Hematopoietic multipotent progenitor cell treated with erythropoietin and hydrocortisone succinate and interleukin-3 and kit ligand, for 8 days (in vitro differentiated cells): ENCODE data around the gene SYTL3.

Source experiments
- DNase-seq: peaks from one replicate; pipeline ENCODE4 v3.0.0-alpha.2; 2015

The SYTL3 gene

DNA sequence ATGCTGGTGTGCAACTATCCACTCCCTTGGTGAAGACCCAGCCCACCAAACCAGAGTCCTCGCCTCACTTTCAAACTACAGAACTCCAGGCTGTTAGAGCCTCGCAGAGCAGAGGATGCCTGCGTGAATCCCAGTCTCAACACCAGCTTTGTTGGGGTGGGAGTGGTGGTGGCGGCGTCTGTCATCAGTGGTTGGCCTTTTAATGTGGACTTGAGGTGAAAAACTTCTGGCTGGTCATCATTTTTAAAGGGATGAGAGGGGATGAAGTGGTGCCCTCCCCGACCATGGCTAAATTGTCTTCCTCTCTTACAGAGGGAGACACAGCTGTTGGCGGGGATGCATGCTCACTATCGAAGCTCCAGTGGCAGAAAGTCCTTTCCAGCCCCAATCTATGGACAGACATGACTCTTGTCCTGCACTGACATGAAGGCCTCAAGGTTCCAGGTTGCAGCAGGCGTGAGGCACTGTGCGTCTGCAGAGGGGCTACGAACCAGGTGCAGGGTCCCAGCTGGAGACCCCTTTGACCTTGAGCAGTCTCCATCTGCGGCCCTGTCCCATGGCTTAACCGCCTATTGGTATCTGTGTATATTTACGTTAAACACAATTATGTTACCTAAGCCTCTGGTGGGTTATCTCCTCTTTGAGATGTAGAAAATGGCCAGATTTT lies 114.5 kb downstream of the SYTL3 start:
- no peak for DNase-seq

DNA sequence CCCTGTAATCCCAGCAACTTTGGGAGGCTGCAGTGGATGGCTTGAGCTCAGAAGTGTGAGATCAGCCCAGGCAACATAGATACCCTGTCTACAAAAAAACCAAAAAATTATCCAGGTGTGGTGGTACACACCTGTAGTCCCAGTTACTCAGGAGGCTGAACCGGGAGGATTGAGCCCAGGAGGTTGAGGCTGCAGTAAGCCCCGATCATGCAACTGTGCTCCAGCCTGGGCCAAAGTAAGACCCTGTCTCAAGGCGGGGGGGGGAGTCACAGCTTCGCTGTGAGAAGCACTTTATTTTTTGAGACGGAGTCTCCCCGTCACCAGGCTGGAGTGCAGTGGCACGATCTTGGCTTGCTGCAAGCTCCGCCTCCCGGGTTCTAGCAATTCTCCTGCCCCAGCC lies 115.1 kb downstream of the SYTL3 start:
- DNase-seq: no peak

DNA sequence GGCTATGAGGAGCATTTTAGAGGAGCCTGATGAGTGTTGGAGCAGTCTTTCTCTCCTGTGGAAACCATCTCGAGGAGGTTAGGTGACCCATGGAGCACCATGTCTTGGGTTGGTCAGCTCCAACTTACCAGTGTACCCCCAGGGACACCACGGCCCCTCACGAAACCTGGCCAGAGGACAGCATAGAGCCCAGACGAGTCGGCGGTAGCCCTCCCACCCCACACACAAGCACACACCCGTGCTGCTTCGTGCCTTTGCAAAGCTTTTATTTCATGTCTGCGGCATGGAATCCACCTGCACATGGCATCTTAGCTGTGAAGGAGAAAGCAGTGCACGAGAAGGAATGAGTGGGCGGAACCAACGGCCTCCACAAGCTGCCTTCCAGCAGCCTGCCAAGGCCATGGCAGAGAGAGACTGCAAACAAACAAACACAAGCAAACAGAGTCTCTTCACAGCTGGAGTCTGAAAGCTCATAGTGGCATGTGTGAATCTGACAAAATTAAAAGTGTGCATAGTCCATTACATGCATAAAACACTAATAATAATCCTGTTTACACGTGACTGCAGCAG lies 115.7 kb downstream of the SYTL3 start:
- DNase-seq: no peak

DNA sequence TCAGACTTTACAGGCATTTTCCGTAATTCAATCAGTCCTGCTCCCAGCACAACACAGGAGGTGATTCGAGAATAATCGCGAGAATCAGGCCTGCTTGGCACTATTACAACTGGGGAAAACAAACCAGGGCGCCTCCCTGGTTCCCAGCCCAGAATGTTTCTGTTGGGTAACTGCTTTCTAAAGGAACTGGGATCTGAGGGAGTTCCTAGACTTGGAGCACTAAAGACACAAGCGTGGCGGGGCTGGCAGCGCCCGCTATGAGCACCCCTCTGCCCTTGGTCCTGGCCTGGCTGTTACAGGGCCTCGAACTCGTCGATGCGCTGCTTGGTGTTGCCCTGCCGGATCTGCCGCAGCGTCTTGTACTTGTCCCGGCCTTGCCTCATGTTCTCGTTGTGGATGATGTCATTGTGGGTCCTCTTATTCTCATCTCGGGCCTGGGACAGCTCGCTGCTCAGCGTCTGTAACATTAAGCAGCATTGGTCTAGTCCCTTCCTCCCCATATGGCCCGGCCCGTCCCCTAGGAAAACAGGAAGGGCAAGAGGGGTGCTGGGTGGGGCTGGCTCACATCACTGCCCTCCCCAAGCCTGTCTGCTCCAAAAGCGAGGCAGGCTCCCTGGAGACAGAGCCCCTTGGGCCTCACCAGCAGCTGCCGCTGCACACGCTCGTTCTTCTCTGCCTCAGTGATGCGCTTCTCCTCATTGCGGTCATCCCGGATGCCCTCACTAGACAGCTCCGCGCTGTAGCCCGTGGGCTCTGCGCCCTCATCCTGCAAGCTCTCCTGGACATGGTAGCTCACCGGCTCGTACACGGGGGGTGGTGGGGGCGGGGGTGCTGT lies 117.0 kb downstream of the SYTL3 start:
- DNase-seq: no peak

DNA sequence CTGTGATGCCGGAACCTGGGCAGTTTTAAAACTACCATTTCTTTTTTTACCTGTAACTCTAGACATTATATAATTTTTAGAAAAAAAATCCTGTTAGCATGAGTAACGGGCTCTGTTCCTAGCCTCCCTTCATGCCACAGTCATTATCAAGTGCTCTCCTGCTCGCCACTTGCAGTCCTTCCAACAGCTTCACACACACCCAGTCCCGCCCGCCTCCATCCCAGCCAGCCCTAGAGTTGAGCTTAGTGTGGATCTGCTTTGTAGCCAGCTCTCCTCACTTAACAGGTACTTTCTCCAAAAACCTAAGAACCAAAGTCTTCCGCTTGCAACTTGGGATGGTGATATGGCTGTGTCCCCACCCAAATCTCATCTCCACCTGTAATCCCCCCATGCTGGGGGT lies 117.9 kb downstream of the SYTL3 start:
- DNase-seq: peak; percentile 56

DNA sequence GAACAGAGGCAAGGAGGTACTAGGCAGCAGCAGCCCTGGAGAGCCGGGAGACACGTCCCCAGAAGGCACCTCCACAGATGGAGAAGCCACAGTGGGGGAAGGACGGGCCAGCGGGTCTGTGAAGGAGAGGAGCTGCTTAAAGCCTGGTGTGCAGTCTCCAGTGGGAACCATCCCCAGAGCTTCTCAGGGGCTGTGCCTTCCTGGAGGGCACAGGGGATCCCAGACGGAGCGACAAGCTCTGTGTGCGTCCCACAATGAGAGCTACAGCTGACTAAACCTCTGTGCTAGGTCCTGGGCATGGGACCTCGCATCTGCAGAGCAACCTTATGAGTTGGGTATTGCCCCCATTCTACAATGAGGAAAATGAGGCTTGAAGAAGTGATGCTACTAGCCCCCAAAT lies 118.6 kb downstream of the SYTL3 start:
- no peak for DNase-seq

DNA sequence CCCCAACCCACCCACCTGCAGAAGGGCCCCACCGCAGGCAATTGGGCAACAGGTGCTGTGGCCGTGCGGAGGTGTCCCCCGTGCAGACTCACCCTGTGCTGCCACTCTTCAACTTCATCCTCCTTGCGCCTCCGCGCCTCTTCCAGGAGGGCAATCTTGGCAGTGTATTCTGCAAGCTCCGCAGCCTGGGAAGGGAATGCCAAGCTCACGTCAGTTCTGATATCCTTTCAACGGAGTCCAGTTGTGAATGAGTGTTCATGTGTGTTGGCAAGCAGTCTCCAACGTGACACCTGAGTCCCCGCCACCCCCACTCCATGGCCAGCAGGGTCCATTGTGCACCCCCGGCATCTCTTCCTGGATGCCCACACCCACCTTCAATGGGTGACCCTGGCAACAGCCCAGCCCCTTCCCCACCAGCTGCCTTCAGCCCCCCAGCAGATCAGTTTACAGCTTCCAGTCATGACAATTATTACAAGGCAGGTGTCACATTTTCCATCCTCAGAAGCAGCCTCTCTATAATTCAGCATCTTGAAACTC lies 119.4 kb downstream of the SYTL3 start:
- no peak for DNase-seq

DNA sequence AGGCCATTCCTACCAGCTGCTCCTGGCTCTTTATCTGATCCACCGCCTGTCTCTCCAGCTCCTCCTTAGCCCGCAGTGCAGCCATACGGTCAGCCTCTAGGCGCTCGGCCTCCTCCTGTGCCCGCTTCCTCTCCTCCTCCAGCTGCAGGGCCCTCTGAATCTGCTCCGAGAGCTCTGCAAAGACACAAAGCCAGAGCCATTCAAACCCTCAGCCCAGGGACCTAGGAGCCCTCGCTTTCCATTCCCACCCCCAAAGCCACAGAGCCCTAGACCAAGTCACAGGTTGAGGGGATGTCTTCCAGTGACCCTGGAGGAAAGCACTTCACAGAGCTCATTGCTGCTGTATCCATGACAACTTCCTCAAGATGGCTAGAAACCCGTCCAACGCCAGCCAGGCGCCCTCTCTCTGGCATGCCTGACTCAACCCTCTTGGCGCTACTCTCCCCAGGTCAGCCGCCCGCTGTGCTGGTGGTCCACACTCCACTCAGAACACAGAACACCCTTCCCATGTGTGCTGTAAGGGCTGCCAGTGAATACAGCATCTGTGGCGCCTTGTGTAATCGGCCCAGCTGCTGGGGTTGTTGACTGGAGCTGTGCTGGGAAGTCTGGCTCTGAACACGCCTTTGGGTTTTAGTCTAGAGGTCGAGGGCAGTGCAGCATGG lies 120.0 kb downstream of the SYTL3 start:
- DNase-seq: no peak

DNA sequence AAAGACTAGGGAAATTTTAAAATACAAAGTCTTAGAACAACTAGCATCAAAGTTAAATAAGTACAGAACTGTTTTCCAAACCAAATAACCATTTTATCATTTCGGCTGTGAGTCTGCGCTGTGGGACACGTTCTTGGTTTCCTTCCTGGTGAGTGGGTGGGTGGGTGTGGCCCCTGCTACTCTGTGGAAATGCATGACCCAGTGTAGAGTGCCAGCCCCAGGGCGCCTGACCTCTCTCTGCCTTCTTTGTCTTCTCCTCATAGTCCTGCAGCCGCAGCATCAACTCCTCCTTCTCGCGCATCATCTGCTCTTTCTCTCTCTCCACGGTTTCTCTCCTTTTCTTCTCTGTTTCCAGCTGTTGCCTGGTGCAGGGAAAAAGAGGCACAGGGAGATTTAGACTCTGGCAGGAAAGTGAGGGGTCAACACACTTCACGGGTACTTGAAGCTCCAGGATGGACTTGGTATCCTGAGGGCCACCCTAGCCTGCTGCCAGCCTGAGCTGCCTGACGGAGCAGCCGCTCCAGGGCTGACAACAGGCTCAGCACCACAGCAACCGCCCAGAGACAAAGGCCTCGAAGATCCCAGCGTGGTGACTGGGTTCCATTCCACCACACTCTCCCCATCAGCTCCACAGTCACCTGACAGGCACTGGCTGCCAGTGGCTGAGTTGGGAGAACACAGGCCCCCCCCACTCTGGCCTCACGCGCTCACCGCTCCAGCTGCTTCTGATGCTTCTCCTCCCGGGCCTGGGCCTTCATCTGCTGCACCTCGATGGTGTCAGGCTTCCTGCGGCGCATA lies 120.9 kb downstream of the SYTL3 start:
- no peak for DNase-seq

DNA sequence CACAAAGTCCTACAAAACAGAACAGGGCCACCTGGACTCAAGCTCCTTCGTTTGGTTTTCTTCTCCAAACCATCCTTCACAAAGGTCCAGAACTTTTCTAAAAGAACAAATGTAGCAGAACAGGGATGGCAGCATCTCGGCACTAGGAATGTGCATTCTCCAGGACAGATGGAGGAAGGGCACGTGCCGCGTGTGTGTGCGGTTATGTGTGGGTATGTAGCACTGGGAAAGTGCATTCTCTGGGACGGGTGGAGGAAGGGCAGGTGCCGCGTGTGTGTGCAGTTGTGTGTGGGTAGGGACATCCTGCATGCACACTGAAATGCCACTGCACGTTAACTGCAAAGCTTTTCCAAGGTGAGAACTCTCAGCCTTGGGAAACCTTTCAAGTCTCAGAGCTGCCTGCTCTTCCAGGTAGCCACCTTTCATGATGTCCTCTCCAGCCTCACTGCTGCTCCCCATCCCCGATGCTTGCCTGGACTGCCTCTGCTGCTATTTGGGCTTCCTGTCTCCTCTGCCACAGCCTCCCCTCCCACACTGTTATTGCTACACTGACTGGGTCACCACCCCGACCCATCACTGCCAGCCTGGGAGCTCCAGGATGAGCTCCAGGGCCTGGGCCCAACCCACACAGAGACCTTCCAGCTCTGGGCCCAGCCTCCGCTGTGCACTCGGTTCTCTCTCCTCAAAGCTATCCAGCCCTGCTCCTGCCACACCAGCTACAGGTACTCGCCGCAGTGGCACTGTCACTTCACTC lies 121.7 kb downstream of the SYTL3 start:
- no peak for DNase-seq

DNA sequence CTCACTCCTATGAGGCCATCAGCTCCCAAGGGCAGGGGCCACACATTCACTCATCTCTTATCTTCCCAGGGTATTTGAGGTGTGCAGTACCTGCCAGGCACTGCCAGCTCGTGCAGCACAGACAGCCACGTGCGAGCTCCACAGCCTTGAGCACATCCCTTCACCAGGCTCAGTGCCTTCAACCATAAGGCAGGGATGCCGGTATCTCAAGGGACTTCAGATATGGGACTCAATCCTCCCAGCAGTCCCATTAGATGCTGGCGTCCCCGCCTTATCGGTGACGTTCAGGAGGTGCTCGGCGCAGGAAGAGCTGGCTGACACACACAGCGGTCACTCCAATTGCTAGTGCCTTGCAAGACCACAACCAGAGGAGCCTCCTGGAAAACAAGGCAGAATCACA lies 122.3 kb downstream of the SYTL3 start:
- DNase-seq: no peak

DNA sequence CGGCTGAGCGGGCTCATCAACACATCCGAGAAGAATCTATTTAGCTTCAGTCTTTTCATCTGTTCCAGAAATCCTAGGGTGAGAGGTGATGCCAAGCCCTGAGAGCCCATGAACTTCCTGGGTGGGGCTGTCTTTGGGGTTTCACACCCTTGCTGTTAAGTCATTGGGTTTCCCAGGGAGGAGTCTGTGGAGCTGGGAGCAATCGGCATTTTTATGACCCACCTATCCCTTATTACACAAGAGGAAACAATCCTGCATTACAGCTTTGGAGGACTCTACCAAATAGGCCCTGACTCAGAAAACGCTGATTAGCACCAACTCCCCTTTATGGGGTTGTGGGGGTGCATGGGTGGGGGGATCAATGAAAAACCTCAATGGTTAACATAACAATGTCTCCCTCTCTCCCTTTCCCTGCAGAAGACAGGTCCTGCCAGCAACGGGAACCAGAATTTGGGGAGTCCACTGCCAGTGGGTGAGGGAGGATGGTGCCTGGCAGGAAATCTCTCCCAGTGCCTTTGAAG lies 123.1 kb downstream of the SYTL3 start:
- DNase-seq: no peak

DNA sequence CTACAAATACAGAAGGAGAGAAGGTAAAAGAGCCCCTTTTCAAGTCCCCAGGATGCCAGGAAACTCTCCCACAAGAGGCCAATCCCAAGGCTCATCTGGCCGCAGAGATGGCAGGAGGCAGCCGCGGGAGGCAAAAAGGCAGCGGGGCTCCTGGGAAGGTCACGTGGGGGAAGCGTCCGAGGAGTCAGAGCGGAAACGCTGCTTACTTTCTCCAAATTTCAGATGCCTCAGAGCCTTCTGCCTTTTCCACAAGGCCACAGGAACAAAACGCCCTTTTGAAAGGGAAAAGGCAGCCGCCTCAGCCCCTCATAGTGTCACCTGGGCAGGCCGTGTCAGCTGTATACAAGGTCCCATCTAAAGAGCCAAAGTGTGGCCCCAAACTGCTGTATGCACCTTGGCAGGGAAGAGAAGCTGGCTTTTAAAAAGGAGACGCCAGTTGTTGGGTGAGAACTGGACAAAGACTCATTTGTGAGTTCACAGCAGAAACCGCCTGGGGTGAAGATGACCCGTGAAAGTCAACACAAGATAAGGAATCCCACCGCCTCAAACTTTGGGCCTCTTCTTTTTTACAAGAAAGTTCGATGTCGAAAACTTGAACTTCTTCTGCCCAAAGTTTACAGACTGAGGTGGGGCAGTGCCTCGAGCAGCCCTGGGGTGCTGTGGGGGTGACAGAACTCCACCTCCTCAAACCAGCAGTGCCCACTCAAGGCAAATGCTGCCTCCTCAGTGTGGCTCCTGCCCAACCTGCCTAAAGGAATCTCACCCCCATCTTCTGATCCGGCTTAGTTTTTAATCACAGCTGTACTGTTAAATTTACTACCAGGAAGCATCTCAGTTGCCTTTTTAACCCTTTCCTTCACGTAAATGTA lies 124.0 kb downstream of the SYTL3 start:
- DNase-seq: no peak

DNA sequence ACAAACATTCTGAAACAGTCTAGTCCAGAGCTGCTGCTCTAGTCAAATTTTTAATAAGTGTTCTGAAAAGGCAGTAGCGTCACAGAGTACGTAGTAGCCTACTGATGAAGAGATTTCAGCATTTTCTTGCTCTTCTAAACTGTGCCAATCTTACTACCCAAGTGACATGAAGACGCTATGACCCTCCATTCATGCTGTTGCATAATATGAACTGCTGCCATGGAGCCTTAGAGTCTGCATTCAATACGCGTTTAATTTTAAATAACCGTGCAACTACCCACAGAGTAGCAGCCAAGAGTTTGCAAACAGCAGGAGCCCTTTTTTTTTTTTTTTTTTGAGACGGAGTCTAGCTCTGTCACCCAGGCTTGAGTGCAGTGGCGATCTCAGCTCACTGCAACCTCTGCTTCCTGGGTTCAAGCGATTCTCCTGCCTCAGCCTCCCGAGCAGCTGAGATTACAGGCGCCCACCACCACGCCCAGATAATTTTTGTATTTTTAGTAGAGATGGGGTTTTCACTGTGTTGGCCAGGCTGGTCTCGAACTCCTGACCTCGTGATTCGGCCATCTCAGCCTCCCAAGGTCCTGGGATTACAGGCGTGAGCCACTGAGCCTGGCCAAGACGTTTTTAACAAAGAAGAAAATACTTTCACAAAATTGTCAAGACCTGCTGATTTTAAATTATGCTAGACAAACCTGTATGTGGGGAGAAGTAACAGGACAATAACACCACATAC lies 125.0 kb downstream of the SYTL3 start:
- DNase-seq: no peak

DNA sequence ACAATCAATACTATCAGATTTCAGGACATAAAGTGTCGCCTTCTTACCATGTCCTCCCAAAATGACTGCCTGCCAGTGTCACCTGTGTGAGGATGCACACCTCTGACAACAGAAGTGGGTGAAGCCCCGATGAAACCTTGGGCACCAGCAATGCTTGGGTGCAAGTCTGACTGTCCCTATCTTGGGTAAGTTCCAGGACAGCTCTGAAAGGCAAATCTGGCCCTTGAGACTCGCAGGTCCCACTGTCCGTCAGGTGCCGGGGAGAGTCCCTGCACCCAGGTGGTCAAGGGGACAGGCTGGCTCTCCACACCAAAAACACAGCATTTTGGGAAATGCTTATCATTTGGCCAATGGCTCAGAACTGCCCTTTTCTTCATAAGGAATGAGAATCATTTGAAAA lies 126.0 kb downstream of the SYTL3 start:
- DNase-seq: no peak

DNA sequence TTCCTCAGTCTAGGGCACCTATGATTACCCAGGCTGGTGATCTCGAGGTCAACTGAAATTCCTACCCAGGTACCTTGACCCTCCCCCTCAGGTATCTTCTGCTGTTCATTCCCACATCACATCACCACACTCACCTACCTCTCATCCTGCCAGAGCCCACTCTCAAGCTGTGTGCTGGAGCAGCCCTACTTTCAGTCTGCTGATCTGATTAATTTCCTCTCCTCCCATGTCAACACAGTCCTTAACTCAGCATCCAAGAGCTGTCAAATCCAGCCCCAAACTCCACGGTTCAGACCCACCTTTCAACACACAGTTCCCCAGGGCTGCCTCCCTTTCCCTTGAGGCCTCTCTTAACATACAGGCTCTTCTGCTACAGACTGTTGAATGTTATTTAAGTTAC lies 126.9 kb downstream of the SYTL3 start:
- no peak for DNase-seq

DNA sequence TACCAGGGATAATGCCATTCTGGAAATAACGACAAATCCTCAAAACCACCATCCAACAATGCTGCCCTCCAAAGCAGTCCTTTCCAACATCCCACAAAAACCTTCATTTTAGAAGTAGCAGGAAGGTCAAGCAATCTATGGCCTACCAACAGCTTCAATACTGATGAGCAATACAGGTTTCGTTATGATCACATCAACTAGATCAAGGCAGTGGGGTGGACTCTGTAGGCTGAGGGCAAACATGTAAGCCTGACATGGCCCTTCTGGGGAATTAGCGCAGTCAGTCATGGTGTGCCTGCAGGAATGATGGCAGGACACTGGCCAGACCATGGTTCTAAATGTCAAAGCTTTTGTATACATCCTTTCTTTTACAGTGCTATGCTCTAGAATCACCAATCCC lies 127.7 kb downstream of the SYTL3 start:
- DNase-seq: no peak

DNA sequence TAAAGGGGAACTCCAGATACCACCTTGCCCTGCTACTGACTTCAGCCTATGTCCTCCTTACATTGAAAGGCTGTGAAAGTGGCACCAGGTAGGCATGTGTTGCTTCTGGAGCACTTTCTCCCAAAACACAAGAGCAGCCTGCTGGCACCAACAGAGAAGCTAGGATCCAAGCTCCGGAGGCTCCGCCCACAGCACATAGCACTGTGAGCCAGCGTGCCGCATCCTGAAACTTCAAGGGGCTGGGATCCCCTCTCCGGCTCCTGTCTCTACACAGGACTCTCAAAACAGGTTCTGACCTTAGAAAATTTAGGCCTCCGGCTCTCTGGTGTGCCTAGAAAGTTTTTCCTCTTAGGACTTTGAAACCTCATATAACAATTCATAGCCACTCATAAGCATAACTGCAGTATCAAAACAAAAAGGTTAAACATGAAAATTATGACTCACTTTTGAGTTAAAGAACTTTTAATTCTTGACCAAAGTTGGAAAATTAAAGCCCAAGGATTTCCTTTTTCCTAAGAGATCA lies 128.2 kb downstream of the SYTL3 start:
- no peak for DNase-seq

DNA sequence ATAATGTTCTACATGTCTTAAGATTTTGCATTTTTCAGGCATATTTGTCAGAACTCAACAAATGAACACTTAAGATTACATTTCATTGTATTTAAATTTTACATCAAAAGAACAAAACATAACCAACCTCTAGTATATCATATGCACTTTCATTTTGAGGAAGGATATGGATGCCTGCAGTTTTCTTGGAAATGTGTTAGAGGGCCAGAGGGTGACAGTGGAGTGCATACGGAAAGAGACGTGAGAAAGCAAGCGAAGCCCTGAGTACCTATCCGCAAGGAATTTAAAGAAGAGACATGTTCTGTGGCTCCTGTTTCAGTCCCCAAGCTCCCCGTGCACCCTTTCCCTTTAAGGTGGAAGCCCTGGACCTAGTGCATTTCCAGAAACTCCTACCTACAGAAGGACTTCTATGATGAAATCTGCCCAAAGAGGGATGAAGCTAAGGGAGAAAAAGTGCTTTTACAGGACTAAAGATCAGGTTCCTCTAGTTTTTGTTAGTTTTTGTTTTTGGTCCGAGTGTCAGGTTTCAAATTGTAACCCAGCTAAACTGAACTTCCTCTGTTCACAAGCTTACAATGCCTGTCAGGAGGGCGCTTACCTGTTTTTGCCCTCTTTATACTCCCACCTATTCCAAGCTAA lies 130.5 kb downstream of the SYTL3 start:
- DNase-seq: no peak
